ENCODE results near the gene FAM222A.

FAM222A gene

GRCh38 chr12:109775172-109775881 is 61.7 kb downstream of the FAM222A start (continued):
- TF ChIP-seq ZBTB10 (tag by site-specific recombination; IDR thresholded peaks at IDR 0.05) (no peak), ZNF398 (tag by site-specific recombination; IDR thresholded peaks at IDR 0.05) (no peak), YY2 (tag by site-specific recombination; IDR thresholded peaks at IDR 0.05) (no peak), ZNF112 (tag by site-specific recombination; IDR thresholded peaks at IDR 0.05) (no peak), IKZF3 (tag by site-specific recombination; IDR thresholded peaks at IDR 0.05) (peak; percentile 83), ZNF561 (tag by site-specific recombination; IDR thresholded peaks at IDR 0.05; ENCODE audit: borderline replicate concordance) (no peak), ZNF670 (tag by site-specific recombination; IDR thresholded peaks at IDR 0.05; ENCODE audit: low read depth) (no peak), ZNF362 (tag by site-specific recombination; IDR thresholded peaks at IDR 0.05) (no peak), ZNF433 (tag by site-specific recombination; IDR thresholded peaks at IDR 0.05; ENCODE audit: low read depth) (no peak), ZSCAN5A (tag by site-specific recombination; IDR thresholded peaks at IDR 0.05) (no peak), CTCF (tag by site-specific recombination; IDR thresholded peaks at IDR 0.05) (peak; percentile 60), ZNF350 (tag by site-specific recombination; IDR thresholded peaks at IDR 0.05) (no peak), ZNF621 (tag by site-specific recombination; IDR thresholded peaks at IDR 0.05) (no peak), ZEB2 (tag by site-specific recombination; IDR thresholded peaks at IDR 0.05) (no peak), ZNF488 (tag by site-specific recombination; IDR thresholded peaks at IDR 0.05) (no peak), ZNF202 (tag by site-specific recombination; IDR thresholded peaks at IDR 0.05; ENCODE audit: borderline replicate concordance) (no peak), ZNF324 (tag by site-specific recombination; IDR thresholded peaks at IDR 0.05) (no peak), PATZ1 (tag by site-specific recombination; IDR thresholded peaks at IDR 0.05) (no peak), ZNF548 (tag by site-specific recombination; IDR thresholded peaks at IDR 0.05) (no peak), ZNF274 (IDR thresholded peaks at IDR 0.05; ENCODE audit: low read length) (no peak), ZNF274 (tag by site-specific recombination; IDR thresholded peaks at IDR 0.05; ENCODE audit: borderline replicate concordance) (no peak), ZNF266 (tag by site-specific recombination; IDR thresholded peaks at IDR 0.05; ENCODE audit: low read depth) (no peak), ZNF707 (tag by site-specific recombination; IDR thresholded peaks at IDR 0.05) (no peak), ZFP37 (tag by site-specific recombination; IDR thresholded peaks at IDR 0.05) (no peak), YY1 (tag by site-specific recombination; IDR thresholded peaks at IDR 0.05) (no peak), MZF1 (tag by site-specific recombination; IDR thresholded peaks at IDR 0.05; ENCODE audit: borderline replicate concordance) (no peak), KLF17 (tag by site-specific recombination; IDR thresholded peaks at IDR 0.05) (no peak)

Data from HEK293 (cell line).